Measurements from ENCODE around the gene ARSG.

GRCh38 chr17:68394608-68395331 lies 103.5 kb downstream of the ARSG start:
- TF ChIP-seq, protein P1, sequence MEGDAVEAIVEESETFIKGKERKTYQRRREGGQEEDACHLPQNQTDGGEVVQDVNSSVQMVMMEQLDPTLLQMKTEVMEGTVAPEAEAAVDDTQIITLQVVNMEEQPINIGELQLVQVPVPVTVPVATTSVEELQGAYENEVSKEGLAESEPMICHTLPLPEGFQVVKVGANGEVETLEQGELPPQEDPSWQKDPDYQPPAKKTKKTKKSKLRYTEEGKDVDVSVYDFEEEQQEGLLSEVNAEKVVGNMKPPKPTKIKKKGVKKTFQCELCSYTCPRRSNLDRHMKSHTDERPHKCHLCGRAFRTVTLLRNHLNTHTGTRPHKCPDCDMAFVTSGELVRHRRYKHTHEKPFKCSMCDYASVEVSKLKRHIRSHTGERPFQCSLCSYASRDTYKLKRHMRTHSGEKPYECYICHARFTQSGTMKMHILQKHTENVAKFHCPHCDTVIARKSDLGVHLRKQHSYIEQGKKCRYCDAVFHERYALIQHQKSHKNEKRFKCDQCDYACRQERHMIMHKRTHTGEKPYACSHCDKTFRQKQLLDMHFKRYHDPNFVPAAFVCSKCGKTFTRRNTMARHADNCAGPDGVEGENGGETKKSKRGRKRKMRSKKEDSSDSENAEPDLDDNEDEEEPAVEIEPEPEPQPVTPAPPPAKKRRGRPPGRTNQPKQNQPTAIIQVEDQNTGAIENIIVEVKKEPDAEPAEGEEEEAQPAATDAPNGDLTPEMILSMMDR (conservative IDR thresholded peaks at IDR 0.05; ENCODE audit: low read depth, low read length): no peak
- no peak for TF ChIP-seq FOS (IDR thresholded peaks at IDR 0.05; ENCODE audit: low read depth, low read length)

Data from IMR-90 (cell line).